Epithelial cell of esophagus (primary cell): ENCODE results near the gene EXO1.
"Not testable (repeated sequence)": the region's sequence is repeated elsewhere in the genome, so short reads cannot be mapped to it uniquely, and the experiment has no call there.

ENCODE experiments used
- DNase-seq: peaks from one replicate; pipeline ENCODE4 v3.0.0; 2010; ENCODE audit warnings: low read depth
- H3K4me3 ChIP-seq: 2 replicates; pipeline ENCODE4 v1.5.1; 2011; ENCODE audit warnings: mild to moderate bottlenecking, low read length, control low read depth
- CTCF ChIP-seq: IDR thresholded peaks from 2 replicates; pipeline ENCODE4 v1.5.1; 2011; ENCODE audit warnings: low read depth, mild to moderate bottlenecking, low read length, control low read depth, inconsistent platforms; ENCODE audit not compliant: insufficient read depth; ENCODE audit errors: missing control alignments

Gene EXO1

GRCh38 chr1:241822846-241823245 lies 25.2 kb upstream of the EXO1 start:
- no peak overlapping the region for H3K4me3 ChIP-seq
- no peak for DNase-seq
- TF ChIP-seq CTCF: no peak

GRCh38 chr1:241823925-241824324 lies 24.1 kb upstream of the EXO1 start:
- DNase-seq: no peak
- no peak for TF ChIP-seq CTCF
- H3K4me3 ChIP-seq: no peak overlapping the region

- no peak for TF ChIP-seq CTCF
- no peak for DNase-seq
- no peak overlapping the region for H3K4me3 ChIP-seq
Measured at GRCh38 chr1:241825581-241825980, 22.4 kb upstream of the EXO1 start.

GRCh38 chr1:241826613-241827012 lies 21.4 kb upstream of the EXO1 start:
- H3K4me3 ChIP-seq, DNase-seq: not testable (repeated sequence)

GRCh38 chr1:241827264-241827663 lies 20.7 kb upstream of the EXO1 start:
- TF ChIP-seq CTCF: no peak
- no peak for DNase-seq
- no peak overlapping the region for H3K4me3 ChIP-seq

- peak; percentile 84 for DNase-seq
- no peak overlapping the region for H3K4me3 ChIP-seq
- no peak for TF ChIP-seq CTCF
Measured at GRCh38 chr1:241828463-241829021, 19.5 kb upstream of the EXO1 start.

GRCh38 chr1:241829468-241829867 lies 18.5 kb upstream of the EXO1 start:
- no peak overlapping the region for H3K4me3 ChIP-seq
- no peak for DNase-seq
- no peak for TF ChIP-seq CTCF
